ENCODE measurements around the gene LMOD1.

GRCh38 chr1:201902198-201902597 lies 44.1 kb downstream of the LMOD1 start:
- TF ChIP-seq, protein P1, sequence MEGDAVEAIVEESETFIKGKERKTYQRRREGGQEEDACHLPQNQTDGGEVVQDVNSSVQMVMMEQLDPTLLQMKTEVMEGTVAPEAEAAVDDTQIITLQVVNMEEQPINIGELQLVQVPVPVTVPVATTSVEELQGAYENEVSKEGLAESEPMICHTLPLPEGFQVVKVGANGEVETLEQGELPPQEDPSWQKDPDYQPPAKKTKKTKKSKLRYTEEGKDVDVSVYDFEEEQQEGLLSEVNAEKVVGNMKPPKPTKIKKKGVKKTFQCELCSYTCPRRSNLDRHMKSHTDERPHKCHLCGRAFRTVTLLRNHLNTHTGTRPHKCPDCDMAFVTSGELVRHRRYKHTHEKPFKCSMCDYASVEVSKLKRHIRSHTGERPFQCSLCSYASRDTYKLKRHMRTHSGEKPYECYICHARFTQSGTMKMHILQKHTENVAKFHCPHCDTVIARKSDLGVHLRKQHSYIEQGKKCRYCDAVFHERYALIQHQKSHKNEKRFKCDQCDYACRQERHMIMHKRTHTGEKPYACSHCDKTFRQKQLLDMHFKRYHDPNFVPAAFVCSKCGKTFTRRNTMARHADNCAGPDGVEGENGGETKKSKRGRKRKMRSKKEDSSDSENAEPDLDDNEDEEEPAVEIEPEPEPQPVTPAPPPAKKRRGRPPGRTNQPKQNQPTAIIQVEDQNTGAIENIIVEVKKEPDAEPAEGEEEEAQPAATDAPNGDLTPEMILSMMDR (IDR thresholded peaks at IDR 0.05) = no peak
- TF ChIP-seq POLR2A (IDR thresholded peaks at IDR 0.05) = no peak
